CD4-positive, alpha-beta T cell (primary cell): Measurements from ENCODE around the gene SNN. TPM values are rescaled to one million over a fixed set of nuclear protein-coding genes. Genes with fewer than 3 reads are reported as not detected.

Source experiments
- ATAC-seq: fragments of 200-7000 bp; cut with Tn5 transposase; one replicate; pipeline ENCODE4 v1.10.0; 2022; ENCODE audit warnings: mild to moderate bottlenecking; ENCODE audit not compliant: poor library complexity
- CTCF ChIA-PET: fragments of 350-600 bp; sonication (Branson Sonifier 250); formaldehyde crosslinking; loops from one replicate; lab custom pipeline; 2021; ENCODE audit warnings: antibody characterized with exemption, inconsistent platforms; lab: Charles Lee
- POLR2A ChIA-PET: fragments of 350-600 bp; sonication (Branson Sonifier 250); formaldehyde crosslinking; loops from one replicate; lab custom pipeline; 2021; ENCODE audit warnings: antibody characterized with exemption, inconsistent platforms; lab: Charles Lee
- DNase-seq, 14 experiments: peaks; one replicate each; pipeline ENCODE4 v3.0.0-alpha.2; 2013 to 2020; ENCODE audit warnings: mixed read lengths in 2 of 14
- H3K27ac ChIP-seq, 2 donors: one replicate each; pipeline versions ENCODE4 v1.5.1 to v1.7.0; 2013; ENCODE audit warnings: low read length in 2 of 2, low read depth in 1 of 2, mild to moderate bottlenecking in 1 of 2
- H3K27me3 ChIP-seq, 2 experiments: 1 replicate in 1 of 2; 2 replicates in 1 of 2; pipeline versions ENCODE4 v1.6.1 to v1.7.0; 2013; ENCODE audit warnings: low read length in 2 of 2, control low read depth in 1 of 2, mild to moderate bottlenecking in 1 of 2, moderate library complexity in 1 of 2; ENCODE audit not compliant: insufficient read depth in 2 of 2, control insufficient read depth in 1 of 2
- H3K36me3 ChIP-seq: one replicate; pipeline ENCODE4 v1.6.1; 2013; ENCODE audit warnings: low read length, control low read depth; ENCODE audit not compliant: insufficient read depth
- H3K4me1 ChIP-seq: one replicate; pipeline ENCODE4 v1.6.1; 2013; ENCODE audit warnings: low read length, control low read depth; ENCODE audit not compliant: insufficient read depth
- H3K4me3 ChIP-seq: one replicate; pipeline ENCODE4 v1.5.1; 2013; ENCODE audit warnings: mild to moderate bottlenecking, low read length, moderate library complexity
- H3K9me3 ChIP-seq, 2 experiments: 1 replicate in 1 of 2; 2 replicates in 1 of 2; pipeline versions ENCODE4 v1.6.1 to v1.7.0; 2013; ENCODE audit warnings: low read length in 2 of 2, mild to moderate bottlenecking in 2 of 2, control low read depth in 1 of 2, moderate library complexity in 1 of 2; ENCODE audit not compliant: control insufficient read depth in 1 of 2, insufficient read depth in 1 of 2
- H3K27ac Mint-ChIP-seq: one replicate; pipeline ENCODE4 v1.8.0; 2020; ENCODE audit warnings: mixed read lengths
- H3K27me3 Mint-ChIP-seq: one replicate; pipeline ENCODE4 v1.8.0; 2021; ENCODE audit warnings: mixed read lengths
- H3K36me3 Mint-ChIP-seq: one replicate; pipeline ENCODE4 v1.8.0; 2021; ENCODE audit warnings: low read depth, mixed read lengths
- H3K4me1 Mint-ChIP-seq: one replicate; pipeline ENCODE4 v1.8.0; 2021; ENCODE audit warnings: low read depth, mixed read lengths
- H3K4me3 Mint-ChIP-seq: one replicate; pipeline ENCODE4 v1.8.0; 2020; ENCODE audit warnings: mild to moderate bottlenecking, mixed read lengths
- H3K9me3 Mint-ChIP-seq: one replicate; pipeline ENCODE4 v1.8.0; 2020; ENCODE audit warnings: mixed read lengths
- CTCF ChIP-seq: fragments of 200-600 bp; IDR thresholded peaks from one replicate; pipeline ENCODE4 v1.8.0; 2022; ENCODE audit warnings: antibody characterized with exemption, mild to moderate bottlenecking
- intact Hi-C, 2 experiments: fragments of 100-400 bp; cut with DNase I in 1 of 2; cut with micrococcal nuclease in 1 of 2; formaldehyde crosslinking; loops; one replicate each; pipeline versions ENCODE4 v1.15.1 to v1.9.0; 2023 to 2025; cut with DNase I, micrococcal nuclease
- total RNA-seq, 174 experiments: library from RNA in 2 of 174; stranded (reverse) in 2 of 174; gene quantifications; one replicate each; pipeline ENCODE4 v1.2.3 and lab custom pipeline; 2021 to 2026

Gene SNN
- total RNA-seq, 2 experiments from 2014 or later, result 76.3 to 79.7 TPM

- ChIA-PET POLR2A (interaction anchor here (0.6 to 4.9 kb wide), 30 partner anchors 8 to 367 kb away, joined by 3 to 55 read pairs (median 6); partner anchors contain the start of genes GSPT1, LITAF, SNN and SOCS1), CTCF (interaction anchor here (0.5 to 1.7 kb wide), 3 partner anchors 67 to 437 kb away, joined by 3 to 10 read pairs (median 3); no protein-coding TSS in a partner anchor)
- H3K4me3 ChIP-seq, result peak overlapping the region; percentile 47
- TF ChIP-seq CTCF, result no peak
- peaks cover 67% of the 10 kb centered on the region for H3K4me1 Mint-ChIP-seq
- H3K36me3 Mint-ChIP-seq, result peaks cover 4% of the 10 kb centered on the region
- H3K36me3 ChIP-seq, result no peaks in the 10 kb centered on the region
- peak overlapping the region; percentile 99 for H3K27ac Mint-ChIP-seq
- intact Hi-C loops, result loop anchor here in 1 of 2 experiments (5.0 kb wide), 2 partner anchors 39 to 59 kb away; no protein-coding TSS in a partner anchor
- no peaks in the 10 kb centered on the region for H3K27me3 ChIP-seq
- H3K4me1 ChIP-seq, result peaks cover 77% of the 10 kb centered on the region
- H3K27me3 Mint-ChIP-seq, result no peaks in the 10 kb centered on the region
- H3K9me3 Mint-ChIP-seq, result no peaks in the 10 kb centered on the region
- ATAC-seq (no peak), DNase-seq (peak in 3 of 14 experiments; percentile 36 to 51 (median 48))
- peak overlapping the region; percentile 79 to 82 for H3K27ac ChIP-seq
- peak overlapping the region; percentile 81 for H3K4me3 Mint-ChIP-seq
- peaks cover 0 to 12% of the 10 kb centered on the region in 2 experiments for H3K9me3 ChIP-seq
Observed at GRCh38 chr16:11621539-11621919, 46.7 kb upstream of the SNN start.

GRCh38 chr16:11621920-11622651, 46.2 kb upstream of the SNN start:
- no peaks in the 10 kb centered on the region for H3K36me3 ChIP-seq
- H3K4me1 ChIP-seq, result peaks cover 77% of the 10 kb centered on the region
- POLR2A ChIA-PET, result interaction anchor here (0.6 to 4.9 kb wide), 31 partner anchors 9 to 367 kb away, joined by 3 to 55 read pairs (median 5); partner anchors contain the start of genes GSPT1, LITAF, SNN and SOCS1
- Mint-ChIP-seq H3K4me1 (peaks cover 66% of the 10 kb centered on the region), H3K27me3 (no peaks in the 10 kb centered on the region), H3K9me3 (no peaks in the 10 kb centered on the region), H3K4me3 (peak overlapping the region; percentile 81), H3K36me3 (peaks cover 4% of the 10 kb centered on the region), H3K27ac (peak overlapping the region; percentile 99)
- DNase-seq (peak; percentile 34 to 88 (median 66)), ATAC-seq (peak; percentile 83)
- H3K27ac ChIP-seq, result peak overlapping the region; percentile 79 to 82
- no peaks in the 10 kb centered on the region for H3K27me3 ChIP-seq
- intact Hi-C loops, result loop anchor here (1.0 to 5.0 kb wide), 4 partner anchors 37 to 62 kb away; no protein-coding TSS in a partner anchor
- CTCF ChIA-PET, result interaction anchor here (0.5 to 1.7 kb wide), 3 partner anchors 67 to 437 kb away, joined by 3 to 10 read pairs (median 3); no protein-coding TSS in a partner anchor
- peaks cover 0 to 12% of the 10 kb centered on the region in 2 experiments for H3K9me3 ChIP-seq
- TF ChIP-seq CTCF, result no peak
- peak overlapping the region; percentile 47 for H3K4me3 ChIP-seq

- H3K27ac ChIP-seq, result no peak overlapping the region
- H3K27me3 Mint-ChIP-seq, result no peaks in the 10 kb centered on the region
- peaks cover 0 to 12% of the 10 kb centered on the region in 2 experiments for H3K9me3 ChIP-seq
- H3K4me3 ChIP-seq, result no peak overlapping the region
- ChIA-PET POLR2A (interaction anchor here (1.0 to 4.9 kb wide), 2 partner anchors 12 to 41 kb away, joined by 4 to 55 read pairs; no protein-coding TSS in a partner anchor), CTCF (no interaction called here)
- H3K27ac Mint-ChIP-seq, result peak overlapping the region; percentile 99
- H3K36me3 Mint-ChIP-seq, result peaks cover 4% of the 10 kb centered on the region
- DNase-seq (no peak), ATAC-seq (peak; percentile 30)
- H3K9me3 Mint-ChIP-seq, result no peaks in the 10 kb centered on the region
- intact Hi-C loops, result loop anchor here in 1 of 2 experiments (5.0 kb wide), 2 partner anchors 42 to 62 kb away; no protein-coding TSS in a partner anchor
- H3K4me1 Mint-ChIP-seq, result peaks cover 64% of the 10 kb centered on the region
- H3K4me3 Mint-ChIP-seq, result peak overlapping the region; percentile 82
- peaks cover 65% of the 10 kb centered on the region for H3K4me1 ChIP-seq
- TF ChIP-seq CTCF, result no peak
- no peaks in the 10 kb centered on the region for H3K27me3 ChIP-seq
- H3K36me3 ChIP-seq, result no peaks in the 10 kb centered on the region
Observed at GRCh38 chr16:11624205-11624604, 44.0 kb upstream of the SNN start.
